ENCODE results near the gene TRPM2. TPM values are rescaled to one million over a fixed set of nuclear protein-coding genes. Genes with fewer than 3 reads are reported as not detected.

The TRPM2 gene
- total RNA-seq, 1 donor: 3.5 TPM

DNA sequence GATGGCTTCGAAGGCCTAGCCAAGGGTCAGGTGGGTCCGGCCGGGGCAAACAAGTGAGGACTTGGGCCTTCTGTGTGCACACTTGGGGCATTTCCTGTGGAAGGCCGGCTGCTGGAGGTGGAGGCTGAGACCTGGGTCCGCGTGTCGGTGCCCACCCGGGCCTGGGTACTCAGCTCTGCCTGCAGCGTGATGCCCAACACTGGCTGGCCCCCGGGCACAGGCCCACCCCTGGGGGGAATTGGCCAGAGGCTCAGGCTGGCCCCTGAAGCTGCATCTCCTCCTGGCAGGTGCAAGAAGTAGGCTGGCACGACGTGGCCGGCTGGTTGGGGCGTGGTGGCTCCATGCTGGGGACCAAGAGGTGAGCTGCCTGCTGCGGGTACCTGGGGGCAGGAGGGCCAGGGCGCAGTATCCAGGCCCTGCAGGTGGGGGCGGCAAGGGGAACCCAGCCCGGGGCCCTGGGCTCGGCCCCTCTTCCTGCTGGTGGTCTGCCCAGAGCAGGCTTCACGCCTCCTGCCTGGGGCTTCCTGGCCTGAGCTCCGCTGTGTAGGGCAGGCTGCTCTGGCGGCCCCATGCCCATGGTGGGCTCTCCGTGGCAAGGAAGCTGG, 31.5 kb upstream of the TRPM2 start:
- DNase-seq (ENCODE audit: low read depth in 2 of 3, low spot score in 2 of 3): no peak

DNA sequence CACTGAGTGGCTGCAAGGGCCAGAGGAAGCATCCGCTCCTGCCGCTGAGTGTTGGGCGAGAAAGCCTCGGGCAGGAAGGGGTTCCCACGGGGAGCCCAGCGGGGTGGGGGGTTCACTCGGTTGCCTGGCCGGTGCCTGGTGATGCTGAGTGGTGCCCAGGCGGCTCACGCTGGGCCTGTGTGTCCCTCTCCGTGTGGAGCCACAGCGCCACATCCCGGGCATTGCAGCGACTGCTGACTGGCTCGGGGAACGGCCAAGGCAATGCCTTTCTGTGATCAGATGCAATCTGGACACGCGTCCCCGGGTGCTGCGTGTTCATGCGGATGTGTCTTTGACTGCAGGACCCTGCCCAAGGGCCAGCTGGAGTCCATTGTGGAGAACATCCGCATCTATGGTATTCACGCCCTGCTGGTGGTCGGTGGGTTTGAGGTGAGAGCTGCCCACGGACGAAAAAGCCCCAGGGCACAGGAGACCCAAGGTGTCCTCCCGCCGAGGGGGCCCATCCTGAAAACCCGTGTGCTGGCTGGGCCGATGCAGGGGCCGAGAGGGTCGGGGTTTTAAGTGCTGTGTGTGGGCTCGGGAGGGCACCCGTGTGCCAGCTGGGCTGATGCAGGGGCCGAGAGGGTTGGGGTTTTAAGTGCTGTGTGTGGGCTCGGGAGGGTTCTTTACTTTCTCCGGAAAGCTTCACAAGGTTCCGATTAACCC, 30.6 kb upstream of the TRPM2 start:
- no peak for DNase-seq (ENCODE audit: low read depth in 2 of 3, low spot score in 2 of 3)

DNA sequence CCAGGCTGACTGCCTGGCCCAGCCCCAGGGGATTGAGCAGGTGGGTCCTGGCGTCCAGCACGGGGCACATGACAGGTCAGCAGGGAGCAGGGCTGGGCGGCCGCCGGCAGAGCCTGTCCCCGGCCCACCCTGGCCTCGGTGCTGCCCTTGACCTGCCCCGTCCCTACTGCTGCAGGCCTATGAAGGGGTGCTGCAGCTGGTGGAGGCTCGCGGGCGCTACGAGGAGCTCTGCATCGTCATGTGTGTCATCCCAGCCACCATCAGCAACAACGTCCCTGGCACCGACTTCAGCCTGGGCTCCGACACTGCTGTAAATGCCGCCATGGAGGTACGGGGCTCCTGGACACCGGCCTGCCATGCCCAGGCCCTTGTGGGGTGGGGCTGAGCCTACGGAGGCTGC, 29.8 kb upstream of the TRPM2 start:
- no peak for DNase-seq (ENCODE audit: low read depth in 2 of 3, low spot score in 2 of 3)

DNA sequence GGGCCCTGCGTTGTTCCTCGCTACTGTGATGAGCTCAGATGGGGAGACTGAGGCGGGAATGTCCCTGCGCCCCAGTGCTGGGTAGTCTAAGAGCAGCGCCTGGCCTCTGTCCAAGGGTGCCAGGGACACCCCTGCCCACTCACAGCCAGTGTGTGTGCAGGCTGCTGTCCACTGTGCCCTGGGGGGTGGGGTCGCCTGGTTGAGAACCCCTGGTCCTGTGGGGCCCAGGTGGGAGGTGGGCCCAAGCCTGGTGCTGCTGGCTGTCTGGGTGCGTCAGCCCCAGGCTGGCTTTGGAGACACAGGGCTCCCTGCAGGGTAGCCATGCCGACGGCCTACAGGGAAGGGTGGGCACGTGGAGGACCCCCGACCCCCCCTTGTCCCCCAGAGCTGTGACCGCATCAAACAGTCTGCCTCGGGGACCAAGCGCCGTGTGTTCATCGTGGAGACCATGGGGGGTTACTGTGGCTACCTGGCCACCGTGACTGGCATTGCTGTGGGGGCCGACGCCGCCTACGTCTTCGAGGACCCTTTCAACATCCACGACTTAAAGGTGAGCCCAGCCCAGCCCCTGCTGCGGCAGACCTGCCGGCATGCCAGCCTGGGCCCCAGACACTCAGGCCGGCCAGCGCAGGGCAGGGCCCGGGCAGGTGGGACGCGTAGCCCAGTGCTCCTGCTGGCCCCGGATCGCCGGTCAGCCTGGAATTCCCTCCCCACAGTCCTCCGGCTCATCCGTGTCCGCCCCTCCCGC, 29.1 kb upstream of the TRPM2 start:
- no peak for DNase-seq (ENCODE audit: low read depth in 2 of 3, low spot score in 2 of 3)

DNA sequence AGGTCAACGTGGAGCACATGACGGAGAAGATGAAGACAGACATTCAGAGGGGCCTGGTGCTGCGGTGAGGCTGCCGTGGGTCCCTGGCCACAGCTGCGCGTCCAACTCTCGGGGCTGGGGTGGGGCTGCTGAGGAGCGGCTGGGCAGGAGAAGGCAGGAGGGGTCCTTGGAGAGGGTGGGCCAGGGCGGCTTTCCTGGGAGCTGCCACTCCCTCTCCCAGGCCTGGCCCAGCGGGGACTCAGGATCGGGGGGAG, 28.6 kb upstream of the TRPM2 start:
- no peak for DNase-seq (ENCODE audit: low read depth in 2 of 3, low spot score in 2 of 3)

DNA sequence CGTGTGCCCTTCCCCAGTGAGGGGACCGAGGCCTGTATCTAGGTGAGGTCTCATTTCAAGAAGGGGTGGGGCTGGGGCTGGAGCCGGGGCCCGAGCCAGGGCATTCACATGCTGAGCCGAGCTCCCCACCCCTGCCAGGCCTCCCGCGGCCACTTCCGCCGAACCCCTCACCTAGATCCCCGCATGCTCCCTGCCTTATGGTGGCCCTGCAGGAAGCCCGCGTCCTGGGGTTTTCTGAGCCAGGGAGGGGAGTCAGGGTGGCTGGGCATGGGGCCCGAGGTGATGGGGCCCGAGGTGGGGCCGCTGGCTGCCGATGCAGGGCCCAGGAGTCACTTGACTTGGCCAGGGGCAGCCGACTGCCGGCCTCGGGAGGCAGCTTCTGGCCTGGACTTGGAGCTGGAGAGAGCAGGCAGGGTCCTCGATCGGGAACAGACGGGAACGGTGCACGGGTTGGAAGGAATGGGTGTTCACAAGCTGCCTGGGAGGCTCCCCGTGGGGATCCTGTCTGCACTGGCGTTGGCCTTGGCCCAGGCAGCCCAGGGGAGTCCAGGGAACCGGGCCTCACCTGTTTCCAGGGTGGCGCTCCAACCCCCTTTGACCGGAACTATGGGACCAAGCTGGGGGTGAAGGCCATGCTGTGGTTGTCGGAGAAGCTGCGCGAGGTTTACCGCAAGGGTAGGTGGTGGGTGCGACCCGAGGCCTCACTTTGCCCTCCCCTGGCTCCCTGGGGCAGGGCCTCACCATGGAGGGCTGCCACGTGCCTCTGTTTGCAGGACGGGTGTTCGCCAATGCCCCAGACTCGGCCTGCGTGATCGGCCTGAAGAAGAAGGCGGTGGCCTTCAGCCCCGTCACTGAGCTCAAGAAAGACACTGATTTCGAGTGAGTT, 27.8 kb upstream of the TRPM2 start:
- DNase-seq (ENCODE audit: low read depth in 2 of 3, low spot score in 2 of 3): no peak

DNA sequence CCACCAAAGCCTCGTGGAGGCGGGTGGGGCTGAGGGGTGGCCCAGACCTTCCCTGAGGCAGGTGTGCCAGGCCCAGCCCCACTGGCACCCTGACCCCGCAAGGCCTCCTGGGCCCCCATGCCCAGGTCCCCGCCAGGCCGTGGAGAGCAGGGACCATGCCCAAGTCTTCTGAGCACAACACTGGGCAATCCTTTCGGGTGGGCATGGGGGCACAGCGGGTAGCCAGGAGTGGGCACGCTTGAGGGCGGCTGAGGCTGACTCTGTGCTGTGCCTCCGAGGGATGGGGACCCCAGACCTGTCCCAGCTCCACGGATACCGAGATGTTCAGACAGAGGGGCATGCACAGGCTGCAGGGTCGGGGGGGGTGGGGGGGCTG, 27.2 kb upstream of the TRPM2 start:
- no peak for DNase-seq (ENCODE audit: low read depth in 2 of 3, low spot score in 2 of 3)

DNA sequence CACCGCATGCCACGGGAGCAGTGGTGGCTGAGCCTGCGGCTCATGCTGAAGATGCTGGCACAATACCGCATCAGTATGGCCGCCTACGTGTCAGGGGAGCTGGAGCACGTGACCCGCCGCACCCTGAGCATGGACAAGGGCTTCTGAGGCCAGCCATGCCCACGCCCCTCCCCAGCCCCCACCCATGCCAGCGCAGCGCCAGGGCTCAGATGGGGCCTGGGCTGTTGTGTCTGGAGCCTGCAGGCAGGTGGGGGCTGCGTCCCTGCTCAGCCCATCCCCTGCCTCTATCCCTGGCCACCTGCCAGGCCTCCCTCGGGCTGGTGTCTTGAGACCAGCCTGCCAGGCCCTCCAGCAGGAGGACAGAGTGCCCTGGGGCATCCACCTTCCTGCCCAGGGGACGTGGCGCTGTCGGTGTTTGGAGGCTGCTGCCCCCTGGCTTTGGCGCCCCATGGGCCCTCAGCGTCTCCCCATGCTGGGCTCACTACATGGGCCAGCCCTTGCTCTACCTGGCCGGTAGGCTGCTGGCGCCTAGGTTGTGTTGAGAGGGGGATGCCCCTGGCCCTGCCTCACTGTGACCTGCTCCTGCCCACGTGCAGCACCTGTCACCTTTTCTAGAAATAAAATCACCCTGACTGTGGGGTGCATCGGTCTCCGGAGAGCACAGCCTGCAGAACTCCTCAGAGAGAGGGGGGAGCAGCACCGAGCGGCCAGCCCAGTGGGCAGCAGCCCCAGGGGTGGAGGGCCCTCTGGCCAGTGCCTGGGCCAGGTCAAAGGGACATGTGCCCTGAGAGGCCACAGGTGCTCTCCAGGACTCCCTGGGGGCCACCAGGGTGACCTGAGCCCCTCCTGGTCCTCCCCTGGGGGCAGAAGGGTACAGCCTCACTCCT, 26.5 kb upstream of the TRPM2 start:
- no peak for DNase-seq (ENCODE audit: low read depth in 2 of 3, low spot score in 2 of 3)

DNA sequence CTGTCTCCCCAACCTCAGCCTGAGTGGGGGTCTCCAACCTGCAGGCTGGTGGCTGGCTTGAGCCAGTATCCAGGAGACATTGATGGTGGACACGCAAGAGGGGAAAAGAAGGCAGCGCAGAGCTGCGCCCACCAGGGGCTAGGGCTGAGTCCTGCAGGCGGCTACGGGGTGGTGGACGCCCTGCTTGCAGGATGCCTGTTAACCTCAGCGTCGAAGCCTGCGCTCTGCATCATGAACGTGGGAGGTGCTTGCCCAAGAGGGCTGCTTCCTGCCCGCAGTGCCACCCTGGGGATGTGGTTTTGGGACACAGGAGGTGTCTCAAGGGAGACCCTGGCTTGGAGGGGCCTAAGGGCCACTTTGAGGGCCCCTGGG, 25.8 kb upstream of the TRPM2 start:
- no peak for DNase-seq (ENCODE audit: low read depth in 2 of 3, low spot score in 2 of 3)

DNA sequence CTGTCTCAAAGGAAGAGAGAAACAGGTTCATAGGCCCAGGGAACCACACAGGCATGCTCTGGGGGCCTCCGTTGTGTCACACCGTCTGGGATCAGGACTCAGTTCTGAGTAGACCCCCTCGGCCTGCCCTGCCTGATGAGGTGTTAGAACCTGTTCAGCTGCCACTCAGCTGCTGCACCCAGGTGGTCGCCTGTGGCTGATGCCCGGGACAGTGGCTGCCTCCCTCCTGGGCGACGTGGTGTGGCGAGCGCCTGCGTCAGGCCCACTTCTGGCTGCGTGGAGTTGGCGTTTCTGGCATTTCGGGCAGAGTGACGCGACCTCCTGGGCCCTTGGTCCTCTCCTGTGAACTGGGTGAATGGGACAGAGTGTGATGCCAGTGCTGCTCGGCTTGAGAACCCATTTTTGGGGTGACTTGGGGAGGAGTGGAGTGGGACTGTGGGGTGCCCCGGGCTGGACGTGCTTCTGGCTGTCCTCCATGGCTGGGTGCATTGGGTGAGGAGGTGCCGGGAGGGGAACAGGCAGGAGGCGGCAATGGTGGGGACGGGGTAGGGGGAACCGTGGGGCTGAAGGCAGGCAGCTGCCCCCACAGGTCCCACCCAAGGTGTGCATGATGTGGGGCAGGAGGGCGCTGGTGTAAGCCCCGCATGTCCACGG, 25.1 kb upstream of the TRPM2 start:
- no peak for DNase-seq (ENCODE audit: low read depth in 2 of 3, low spot score in 2 of 3)

DNA sequence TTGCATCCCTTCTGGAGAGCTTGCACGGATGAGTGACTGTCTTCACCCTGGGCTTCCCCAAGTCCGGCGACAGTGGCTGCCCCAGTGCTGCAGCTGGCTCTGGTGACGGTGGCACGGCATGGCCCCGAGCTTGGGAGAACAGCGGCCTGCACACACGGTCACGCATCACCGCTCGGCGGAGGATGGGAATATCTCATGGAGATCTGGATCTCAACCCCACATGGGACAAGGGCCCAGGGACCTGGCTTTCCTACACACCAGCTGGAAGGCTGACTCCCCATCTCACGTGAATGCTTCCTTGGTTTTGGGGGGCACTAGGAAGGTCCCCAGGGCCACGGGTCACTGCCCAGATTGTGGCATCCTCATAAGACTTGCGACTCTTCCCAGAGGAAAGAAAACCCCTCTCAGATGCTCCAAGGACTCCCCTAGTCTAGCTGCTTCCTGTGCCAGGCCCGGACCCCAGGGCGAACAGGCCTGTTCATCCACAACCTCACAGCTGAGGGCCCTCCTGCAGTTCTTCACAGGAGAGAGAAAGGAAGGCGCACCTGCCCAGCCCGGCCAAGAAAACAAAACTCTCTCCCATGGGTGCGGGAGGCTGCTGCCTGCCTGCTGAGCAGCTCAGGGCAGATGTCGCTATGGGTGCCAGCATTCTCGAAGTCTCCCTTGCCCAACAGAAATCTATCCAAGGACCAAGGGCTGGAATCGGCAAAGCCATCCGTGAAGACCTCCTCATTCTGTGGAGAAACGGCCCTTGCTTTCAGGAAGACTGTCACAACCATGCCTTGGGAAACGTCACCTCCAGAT, 24.1 kb upstream of the TRPM2 start:
- no peak for DNase-seq (ENCODE audit: low read depth in 2 of 3, low spot score in 2 of 3)

DNA sequence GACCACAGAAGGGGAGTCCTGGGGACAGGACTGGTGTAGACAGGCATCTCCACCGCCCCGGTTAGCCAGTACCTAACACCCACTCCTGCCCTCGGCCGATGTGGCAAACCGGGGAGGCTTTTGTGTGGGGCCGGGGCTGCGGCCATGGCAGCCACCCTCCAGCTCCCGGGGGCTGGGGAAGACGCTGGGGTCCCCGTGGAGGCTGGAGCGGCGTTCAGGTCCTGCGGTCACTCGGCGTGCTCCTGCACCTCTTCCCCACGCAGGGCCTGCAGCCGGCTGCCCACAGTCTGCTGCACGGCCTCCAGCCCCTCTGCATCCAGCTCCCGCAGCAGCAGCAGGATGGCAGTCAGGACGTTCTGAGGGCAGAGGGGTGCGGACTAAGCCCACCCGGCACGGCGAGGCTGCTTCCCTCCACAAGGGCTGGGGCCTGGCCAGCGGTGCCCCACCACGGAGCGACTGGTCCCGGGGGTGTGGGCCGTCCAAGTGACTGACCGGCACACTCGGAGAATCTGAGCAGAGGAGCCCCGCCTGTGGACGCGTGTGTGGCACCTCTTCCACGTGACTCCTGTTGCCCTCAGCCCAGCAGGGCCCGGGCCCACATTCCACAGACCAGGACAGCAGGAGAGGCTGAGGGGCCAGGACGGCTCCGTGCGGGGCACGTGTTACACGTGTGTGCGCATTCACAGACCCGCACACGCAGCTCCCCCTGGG, 23.3 kb upstream of the TRPM2 start:
- no peak for DNase-seq (ENCODE audit: low read depth in 2 of 3, low spot score in 2 of 3)

DNA sequence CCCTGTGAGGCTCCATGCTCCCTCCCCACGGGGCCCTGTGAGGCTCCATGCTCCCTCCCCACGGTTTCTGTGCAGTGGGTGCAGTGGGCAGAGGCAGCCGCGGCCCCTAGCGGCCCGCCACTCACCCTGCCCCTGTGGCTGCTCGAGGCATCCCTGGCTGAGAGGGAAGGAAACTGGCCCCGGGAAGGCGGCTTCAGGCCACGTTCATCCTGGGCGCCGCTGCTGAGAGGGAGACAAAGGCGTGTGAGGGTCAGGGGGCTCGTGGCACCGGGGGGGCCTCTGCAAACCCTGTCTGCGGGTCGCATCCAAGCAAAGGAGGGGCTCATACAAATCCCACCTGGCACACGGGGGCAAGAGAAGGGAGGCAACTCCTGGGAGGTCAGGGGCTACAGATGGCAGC, 22.7 kb upstream of the TRPM2 start:
- DNase-seq (ENCODE audit: low read depth in 2 of 3, low spot score in 2 of 3): no peak

DNA sequence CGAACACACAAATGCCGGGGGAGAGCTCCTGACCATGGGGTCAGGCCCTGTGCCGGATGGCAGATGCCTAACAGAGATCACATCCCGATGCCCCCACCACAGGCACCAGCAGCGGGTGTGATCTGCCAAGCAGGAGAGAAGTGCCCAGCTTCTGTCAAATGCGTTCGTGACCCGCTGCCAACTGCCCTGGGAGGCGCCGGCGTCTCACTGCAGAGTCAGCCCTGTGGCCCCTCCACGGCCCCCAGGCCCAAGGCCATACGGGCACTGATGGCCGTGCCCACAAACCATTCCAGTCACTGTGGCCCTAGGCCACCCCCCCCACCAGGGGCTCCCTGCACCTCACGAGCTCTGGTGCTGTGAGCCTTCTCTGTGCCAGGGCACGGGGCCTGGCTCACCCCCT, 22.2 kb upstream of the TRPM2 start:
- no peak for DNase-seq (ENCODE audit: low read depth in 2 of 3, low spot score in 2 of 3)

DNA sequence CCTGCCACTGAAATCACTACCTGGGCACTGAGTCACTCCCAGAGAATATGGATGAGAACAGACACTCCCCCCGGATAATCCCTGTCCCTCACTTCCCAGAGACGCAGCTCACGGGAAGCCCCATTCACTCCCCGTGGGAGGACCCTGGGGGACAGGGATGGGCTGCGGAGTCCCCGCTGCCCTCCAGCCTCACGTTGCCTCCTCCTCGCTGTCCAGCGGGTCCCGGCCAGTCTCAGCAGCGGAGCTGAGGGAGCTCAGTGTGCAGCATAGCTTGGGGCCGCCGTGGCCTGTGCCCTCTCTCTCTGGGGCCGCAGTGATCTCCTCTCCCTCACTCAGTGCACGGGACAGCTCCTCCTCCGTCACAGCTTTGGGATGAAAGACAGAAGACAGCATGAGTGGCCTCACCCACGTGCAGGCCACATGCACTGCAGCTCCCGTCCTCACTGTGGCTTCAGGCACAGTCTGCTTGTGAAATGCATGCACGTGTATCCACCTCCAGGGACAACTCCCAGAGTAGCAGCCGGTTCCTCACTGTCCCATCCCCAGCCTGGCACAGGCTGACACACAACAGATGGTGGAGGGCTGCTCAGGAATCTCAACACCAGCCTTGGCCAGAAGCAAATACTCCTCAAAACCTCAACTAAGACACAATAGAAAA, 21.6 kb upstream of the TRPM2 start:
- DNase-seq (ENCODE audit: low read depth in 2 of 3, low spot score in 2 of 3): no peak

DNA sequence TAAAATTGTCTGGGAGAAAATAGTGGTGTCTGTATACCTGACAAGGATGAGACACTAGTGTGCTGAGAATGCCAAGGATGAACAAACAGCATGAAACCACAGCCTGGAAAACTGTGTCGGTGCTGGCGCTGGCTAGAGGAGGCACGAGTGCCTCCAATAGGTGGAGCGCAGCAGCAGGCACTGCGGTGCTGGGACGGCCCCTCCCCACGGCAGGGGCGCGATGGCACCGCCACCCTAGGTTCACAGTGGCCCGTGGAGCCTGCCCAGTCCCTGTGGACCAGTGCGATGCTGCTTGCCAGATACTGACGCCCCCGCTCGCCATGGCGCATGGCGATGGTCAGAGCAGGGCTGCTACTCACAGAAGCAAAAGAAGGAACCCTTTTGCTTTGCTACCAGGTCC, 21.0 kb upstream of the TRPM2 start:
- DNase-seq (ENCODE audit: low read depth in 2 of 3, low spot score in 2 of 3): no peak

DNA sequence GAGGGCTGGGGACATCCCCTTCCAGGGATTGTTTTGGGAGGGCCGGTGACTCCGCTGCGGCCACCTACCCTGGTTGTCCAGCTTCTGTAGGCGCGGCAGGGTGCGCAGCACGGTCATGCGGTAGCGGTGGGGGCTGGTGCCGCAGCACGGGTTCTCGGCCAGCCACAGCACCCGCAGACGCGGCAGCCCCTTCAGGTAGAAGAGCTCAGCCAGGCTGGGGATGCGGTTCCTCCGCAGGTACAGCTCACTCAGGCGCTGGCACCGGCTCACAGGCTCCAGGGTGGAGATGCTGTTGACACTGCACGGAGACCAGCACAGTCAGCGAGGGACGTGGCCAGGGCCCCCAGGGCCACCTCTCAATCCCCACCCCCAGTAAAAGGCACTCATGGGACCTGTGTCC, 20.5 kb upstream of the TRPM2 start:
- no peak for DNase-seq (ENCODE audit: low read depth in 2 of 3, low spot score in 2 of 3)
